HuH-7 (cell line): ENCODE measurements around the gene MGAT5B.

Experiments
- DNase-seq: peaks from one replicate; pipeline ENCODE4 v3.0.0; 2011; ENCODE audit warnings: low spot score

MGAT5B gene

GRCh38 chr17:76981545-76982295 lies 113.5 kb downstream of the MGAT5B start:
- no peak for DNase-seq

- no peak for DNase-seq
Measured at GRCh38 chr17:76982408-76983074, 114.3 kb downstream of the MGAT5B start.

GRCh38 chr17:76983075-76983775 lies 115.0 kb downstream of the MGAT5B start:
- DNase-seq: no peak

DNA sequence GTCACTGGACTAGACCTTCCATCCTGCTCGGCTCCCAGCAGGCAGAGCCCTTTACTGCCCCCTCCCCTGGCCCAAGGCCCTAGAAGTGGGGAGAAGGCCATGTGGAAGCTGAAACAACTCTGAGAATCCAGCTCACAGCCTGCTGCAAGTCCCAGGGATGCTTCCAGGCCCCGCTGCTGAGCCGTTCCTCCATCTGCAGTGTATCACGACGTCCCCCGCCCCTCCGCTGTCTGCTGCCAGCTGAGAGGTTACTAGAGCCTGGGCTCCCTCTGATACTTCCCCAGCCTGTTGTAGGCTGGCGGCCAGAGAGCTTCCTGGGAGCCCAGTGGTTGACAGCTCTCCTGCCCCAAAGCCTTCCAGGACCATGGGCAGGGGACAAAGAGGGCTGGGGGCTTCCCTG lies 118.2 kb downstream of the MGAT5B start:
- no peak for DNase-seq

DNA sequence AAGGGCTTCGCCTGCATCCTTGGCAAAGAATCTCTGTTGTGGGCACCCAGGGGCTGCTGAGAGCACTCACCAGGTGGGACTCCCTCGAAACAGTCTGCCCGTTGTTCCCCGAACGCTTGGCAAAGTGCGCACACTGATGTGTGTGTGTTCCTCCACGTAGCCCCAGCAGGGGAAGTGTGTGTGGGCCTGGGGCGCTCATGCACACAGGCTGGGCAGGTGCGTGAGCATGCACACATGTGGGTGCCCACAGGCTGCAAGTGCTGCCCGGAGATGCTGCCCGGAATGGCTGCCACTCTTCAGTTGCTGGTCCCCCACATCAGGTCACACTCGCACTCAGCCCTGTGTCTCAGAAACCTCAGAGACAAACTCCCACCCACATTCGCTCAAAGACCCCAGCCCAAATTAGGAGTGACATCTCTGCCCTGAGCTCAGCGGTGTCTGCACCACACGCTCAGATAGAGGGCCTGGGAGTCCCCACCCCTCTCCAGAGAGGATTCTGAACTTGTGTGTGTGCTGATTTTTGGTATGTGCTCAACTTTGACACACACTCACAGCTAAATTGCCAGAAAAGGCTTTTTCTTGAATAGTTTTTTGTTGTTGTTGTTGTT lies 119.4 kb downstream of the MGAT5B start:
- DNase-seq: no peak

DNA sequence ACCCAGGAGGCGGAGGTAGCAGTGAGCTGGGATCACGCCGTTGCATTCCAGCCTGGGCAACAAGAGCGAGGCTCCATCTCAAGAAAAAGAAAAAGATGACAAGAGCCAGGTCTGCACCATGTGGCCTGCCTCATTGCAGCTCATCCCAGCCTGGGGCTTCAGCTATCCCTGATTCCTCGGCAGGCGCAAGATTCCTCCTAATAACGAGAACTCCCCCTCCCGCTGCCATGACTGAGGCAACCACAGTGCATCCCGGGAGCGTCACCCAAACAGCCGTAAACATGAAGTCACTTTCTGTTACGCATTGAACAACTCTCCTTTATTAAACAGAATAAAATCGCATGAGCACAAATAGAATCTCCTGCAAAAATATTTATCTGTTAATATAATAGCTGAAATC lies 120.6 kb downstream of the MGAT5B start:
- no peak for DNase-seq

- no peak for DNase-seq
Measured at GRCh38 chr17:76989519-76989918, 121.3 kb downstream of the MGAT5B start.

- DNase-seq: no peak
Measured at GRCh38 chr17:76992891-76993290, 124.7 kb downstream of the MGAT5B start.

GRCh38 chr17:76993651-76994050 lies 125.4 kb downstream of the MGAT5B start:
- DNase-seq: no peak

- no peak for DNase-seq
Measured at GRCh38 chr17:76994237-76994637, 126.0 kb downstream of the MGAT5B start.

- DNase-seq: no peak
Measured at GRCh38 chr17:76995387-76996105, 127.3 kb downstream of the MGAT5B start.

- DNase-seq: no peak
Measured at GRCh38 chr17:76996741-76997694, 128.8 kb downstream of the MGAT5B start.

GRCh38 chr17:76997981-76998531 lies 129.9 kb downstream of the MGAT5B start:
- no peak for DNase-seq

DNA sequence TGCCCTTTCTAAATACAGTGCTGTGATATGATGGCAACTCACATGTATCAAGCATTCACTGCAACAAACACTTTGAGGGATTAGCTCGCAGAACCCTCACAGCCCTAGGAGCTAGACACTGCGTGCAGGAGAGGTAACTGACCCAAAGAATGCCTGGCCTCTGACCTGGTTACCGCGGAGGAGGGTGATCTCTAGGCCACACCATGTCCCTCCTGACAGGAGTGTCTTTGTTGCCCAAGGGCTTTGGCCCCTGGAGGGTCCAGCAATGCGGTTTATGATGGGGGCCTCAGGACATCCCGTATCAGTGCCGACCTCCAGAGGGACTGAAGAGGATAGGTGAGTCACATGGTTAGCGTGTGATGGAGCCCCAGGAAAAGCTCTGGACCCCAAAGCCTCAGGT lies 130.6 kb downstream of the MGAT5B start:
- no peak for DNase-seq
